Stimulated activated naive CD8-positive, alpha-beta T cell treated with anti-CD3 and anti-CD28 coated beads, Interleukin-15, Interleukin-2, amounts not matched to agents 100 ng/mL and 50 ng/mL, for 24 hours (primary cell): ENCODE data around the gene NUFIP1.
"Not testable (repeated sequence)": the region's sequence is repeated elsewhere in the genome, so short reads cannot be mapped to it uniquely, and the experiment has no call there.

Experiments
- H3K27ac Mint-ChIP-seq: one replicate; pipeline ENCODE4 v1.8.0; 2021; ENCODE audit warnings: mild to moderate bottlenecking, mixed read lengths
- H3K27me3 Mint-ChIP-seq: one replicate; pipeline ENCODE4 v1.8.0; 2021; ENCODE audit warnings: mixed read lengths
- H3K36me3 Mint-ChIP-seq: one replicate; pipeline ENCODE4 v1.8.0; 2021; ENCODE audit warnings: low read depth, mixed read lengths
- H3K4me1 Mint-ChIP-seq: one replicate; pipeline ENCODE4 v1.8.0; 2021; ENCODE audit warnings: low read depth, mixed read lengths
- H3K4me3 Mint-ChIP-seq: one replicate; pipeline ENCODE4 v1.8.0; 2021; ENCODE audit warnings: mild to moderate bottlenecking, mixed read lengths
- H3K9me3 Mint-ChIP-seq: one replicate; pipeline ENCODE4 v1.8.0; 2021; ENCODE audit warnings: mixed read lengths

NUFIP1 gene

DNA sequence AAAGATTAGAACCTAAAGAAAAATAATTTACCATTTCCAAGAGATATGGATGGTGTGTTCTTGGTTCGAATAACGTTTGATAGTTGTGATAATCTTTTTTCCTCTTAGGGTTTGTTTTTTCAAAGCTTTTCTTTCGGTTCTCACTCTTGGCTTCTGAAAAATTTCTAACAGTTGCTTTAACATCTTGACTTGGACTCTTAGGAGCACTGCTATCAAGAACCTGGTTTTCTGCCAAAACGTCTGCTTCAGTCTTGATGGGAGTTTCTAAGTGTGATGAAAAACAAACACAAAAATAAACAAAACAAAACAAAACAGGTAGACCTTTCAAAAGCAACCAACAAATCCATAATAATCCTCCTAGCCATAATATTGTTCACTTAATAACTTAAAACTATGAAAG, 45.9 kb downstream of the NUFIP1 start:
- H3K27me3 Mint-ChIP-seq, H3K9me3 Mint-ChIP-seq, H3K4me3 Mint-ChIP-seq, H3K27ac Mint-ChIP-seq, H3K4me1 Mint-ChIP-seq: not testable (repeated sequence)
- H3K36me3 Mint-ChIP-seq: peaks cover 28% of the 10 kb centered on the region

- Mint-ChIP-seq H3K4me3 (no peak overlapping the region), H3K36me3 (peaks cover 16% of the 10 kb centered on the region), H3K9me3 (no peaks in the 10 kb centered on the region), H3K27ac (no peak overlapping the region), H3K4me1 (peaks cover 12% of the 10 kb centered on the region), H3K27me3 (no peaks in the 10 kb centered on the region)
These were observed 50.4 kb downstream of the NUFIP1 start for GRCh38 chr13:44938854-44939253.

DNA sequence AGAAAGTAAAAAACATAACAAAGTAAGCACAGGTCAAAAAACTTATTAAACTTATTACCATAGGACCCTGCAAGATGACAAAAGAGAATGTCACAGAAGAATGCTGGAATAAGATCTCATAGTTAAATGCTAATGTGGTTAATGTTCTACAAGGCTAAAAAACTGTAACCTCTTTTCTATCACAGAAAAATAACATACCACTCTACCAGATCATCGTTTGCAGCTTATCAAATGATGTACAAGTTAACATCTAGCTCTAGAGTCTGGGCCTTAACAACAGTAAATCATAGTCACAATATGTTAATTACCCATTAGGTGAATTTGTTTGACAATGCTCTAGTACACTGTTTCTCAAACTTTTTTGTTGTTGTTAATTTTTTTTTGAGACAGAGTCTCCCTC, 53.0 kb downstream of the NUFIP1 start:
- no peaks in the 10 kb centered on the region for H3K9me3 Mint-ChIP-seq
- H3K4me1 Mint-ChIP-seq: peaks cover 13% of the 10 kb centered on the region
- no peaks in the 10 kb centered on the region for H3K27me3 Mint-ChIP-seq
- H3K4me3 Mint-ChIP-seq: no peak overlapping the region
- no peak overlapping the region for H3K27ac Mint-ChIP-seq
- peaks cover 8% of the 10 kb centered on the region for H3K36me3 Mint-ChIP-seq

DNA sequence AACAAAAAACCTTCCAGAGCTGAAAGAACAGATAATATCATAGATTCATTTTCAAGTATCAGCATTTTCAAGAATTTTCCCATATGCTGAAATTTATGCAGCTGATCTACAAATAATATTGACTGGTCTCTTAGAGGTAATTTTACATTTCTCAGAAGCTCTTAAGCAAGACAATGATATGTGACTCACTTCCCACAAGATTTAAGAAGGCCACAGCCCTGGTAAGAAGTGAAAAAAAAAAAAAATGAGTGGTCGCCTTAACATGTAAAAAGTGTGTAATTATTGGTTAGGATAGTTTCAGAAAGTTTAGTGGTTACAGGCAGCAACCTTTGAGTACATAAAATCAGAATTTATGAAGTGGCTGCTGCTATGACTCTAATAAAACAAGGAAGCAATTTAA, 54.5 kb downstream of the NUFIP1 start:
- H3K4me1 Mint-ChIP-seq: peaks cover 13% of the 10 kb centered on the region
- H3K27ac Mint-ChIP-seq: peak overlapping the region; percentile 72
- no peaks in the 10 kb centered on the region for H3K27me3 Mint-ChIP-seq
- peak overlapping the region; percentile 49 for H3K4me3 Mint-ChIP-seq
- no peaks in the 10 kb centered on the region for H3K9me3 Mint-ChIP-seq
- H3K36me3 Mint-ChIP-seq: peaks cover under 1% of the 10 kb centered on the region

DNA sequence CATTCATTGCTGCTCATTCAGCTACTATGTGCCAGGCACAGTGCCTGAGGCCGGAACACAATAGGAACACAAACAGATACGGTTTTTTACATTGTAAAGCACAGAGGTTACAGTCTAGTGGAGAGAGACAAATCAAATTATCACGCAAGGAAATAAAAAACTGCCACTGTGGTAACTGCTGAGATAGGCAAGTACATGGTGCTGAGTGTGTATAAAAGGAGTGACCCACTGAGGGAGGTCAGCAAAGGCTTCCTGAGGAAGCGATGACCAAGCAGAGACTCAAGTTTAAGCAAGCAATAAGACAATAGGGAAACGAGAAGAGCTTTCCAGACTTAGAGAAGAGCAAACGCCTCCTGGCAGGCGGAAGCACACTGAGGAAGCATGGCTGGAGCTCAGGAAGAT, 56.4 kb downstream of the NUFIP1 start:
- H3K9me3 Mint-ChIP-seq: no peaks in the 10 kb centered on the region
- no peaks in the 10 kb centered on the region for H3K36me3 Mint-ChIP-seq
- H3K27me3 Mint-ChIP-seq: no peaks in the 10 kb centered on the region
- no peak overlapping the region for H3K4me3 Mint-ChIP-seq
- H3K27ac Mint-ChIP-seq: no peak overlapping the region
- peaks cover 13% of the 10 kb centered on the region for H3K4me1 Mint-ChIP-seq

GRCh38 chr13:44932171-44932849, 57.0 kb downstream of the NUFIP1 start:
- Mint-ChIP-seq H3K4me1 (peaks cover 13% of the 10 kb centered on the region), H3K4me3 (no peak overlapping the region), H3K9me3 (no peaks in the 10 kb centered on the region), H3K27ac (no peak overlapping the region), H3K36me3 (no peaks in the 10 kb centered on the region), H3K27me3 (no peaks in the 10 kb centered on the region)

DNA sequence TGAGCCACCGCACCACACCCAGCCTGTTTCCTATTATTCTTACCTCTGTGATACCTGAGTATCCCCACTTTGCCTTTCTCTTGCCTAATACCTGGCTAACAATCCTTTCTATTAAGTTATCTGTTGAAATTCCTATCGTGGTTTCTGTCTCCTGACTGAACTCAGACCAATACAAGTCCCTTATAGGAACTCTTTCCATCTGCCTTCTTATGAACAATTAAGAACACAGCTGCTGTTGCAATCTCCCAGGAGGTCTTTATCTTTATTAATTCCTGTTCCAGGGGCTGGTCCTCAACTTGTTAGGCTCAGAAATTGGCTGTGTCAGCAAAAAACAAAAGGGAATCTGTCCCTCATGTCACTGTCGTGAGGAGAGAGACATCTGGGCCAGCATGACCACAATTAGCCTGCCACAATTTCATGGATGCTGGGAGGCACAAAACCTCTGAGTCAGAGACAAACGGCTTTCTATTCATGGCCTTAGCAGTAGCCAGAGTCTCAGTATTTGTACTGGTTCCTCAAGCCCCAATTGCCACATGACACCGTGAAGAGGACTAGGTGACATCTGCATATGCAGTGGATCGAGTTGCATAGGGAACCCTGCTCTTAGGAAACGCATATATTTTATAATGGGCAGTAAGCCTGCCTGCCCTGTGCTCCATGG, 58.2 kb downstream of the NUFIP1 start:
- Mint-ChIP-seq H3K36me3 (no peaks in the 10 kb centered on the region), H3K27me3 (peaks cover 3% of the 10 kb centered on the region), H3K4me1 (peaks cover 13% of the 10 kb centered on the region), H3K27ac (no peak overlapping the region), H3K9me3 (no peaks in the 10 kb centered on the region), H3K4me3 (no peak overlapping the region)

- Mint-ChIP-seq H3K36me3 (no peaks in the 10 kb centered on the region), H3K4me1 (peaks cover 13% of the 10 kb centered on the region), H3K9me3 (no peaks in the 10 kb centered on the region), H3K4me3 (no peak overlapping the region), H3K27ac (no peak overlapping the region), H3K27me3 (peaks cover 9% of the 10 kb centered on the region)
These were observed 59.0 kb downstream of the NUFIP1 start for GRCh38 chr13:44930280-44930679.

- H3K4me3 Mint-ChIP-seq: no peak overlapping the region
- H3K9me3 Mint-ChIP-seq: no peaks in the 10 kb centered on the region
- peaks cover 7% of the 10 kb centered on the region for H3K4me1 Mint-ChIP-seq
- H3K36me3 Mint-ChIP-seq: no peaks in the 10 kb centered on the region
- H3K27ac Mint-ChIP-seq: no peak overlapping the region
- H3K27me3 Mint-ChIP-seq: peaks cover 13% of the 10 kb centered on the region
These were observed 59.6 kb downstream of the NUFIP1 start for GRCh38 chr13:44929692-44930091.

DNA sequence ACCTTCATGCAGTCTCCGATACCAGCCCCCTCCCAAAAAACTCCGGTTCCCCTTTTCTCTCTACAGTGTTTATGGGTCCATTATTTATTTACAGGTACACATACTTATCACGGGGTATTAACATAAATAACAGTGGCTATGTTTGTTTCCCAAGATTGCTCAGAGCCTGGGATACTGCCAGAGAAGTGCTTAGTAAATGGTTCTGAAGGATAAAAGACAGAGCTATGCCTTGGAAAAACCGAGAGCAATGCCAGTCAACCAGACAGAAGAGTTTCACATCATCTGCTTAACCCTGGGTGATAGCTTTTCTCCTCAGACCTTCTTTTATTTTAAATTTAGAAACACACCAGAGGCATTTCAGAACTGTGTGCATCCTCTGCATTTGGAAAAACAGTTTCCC, 61.3 kb downstream of the NUFIP1 start:
- Mint-ChIP-seq H3K4me3 (no peak overlapping the region), H3K9me3 (no peaks in the 10 kb centered on the region), H3K4me1 (no peaks in the 10 kb centered on the region), H3K27me3 (peaks cover 13% of the 10 kb centered on the region), H3K36me3 (no peaks in the 10 kb centered on the region), H3K27ac (no peak overlapping the region)

DNA sequence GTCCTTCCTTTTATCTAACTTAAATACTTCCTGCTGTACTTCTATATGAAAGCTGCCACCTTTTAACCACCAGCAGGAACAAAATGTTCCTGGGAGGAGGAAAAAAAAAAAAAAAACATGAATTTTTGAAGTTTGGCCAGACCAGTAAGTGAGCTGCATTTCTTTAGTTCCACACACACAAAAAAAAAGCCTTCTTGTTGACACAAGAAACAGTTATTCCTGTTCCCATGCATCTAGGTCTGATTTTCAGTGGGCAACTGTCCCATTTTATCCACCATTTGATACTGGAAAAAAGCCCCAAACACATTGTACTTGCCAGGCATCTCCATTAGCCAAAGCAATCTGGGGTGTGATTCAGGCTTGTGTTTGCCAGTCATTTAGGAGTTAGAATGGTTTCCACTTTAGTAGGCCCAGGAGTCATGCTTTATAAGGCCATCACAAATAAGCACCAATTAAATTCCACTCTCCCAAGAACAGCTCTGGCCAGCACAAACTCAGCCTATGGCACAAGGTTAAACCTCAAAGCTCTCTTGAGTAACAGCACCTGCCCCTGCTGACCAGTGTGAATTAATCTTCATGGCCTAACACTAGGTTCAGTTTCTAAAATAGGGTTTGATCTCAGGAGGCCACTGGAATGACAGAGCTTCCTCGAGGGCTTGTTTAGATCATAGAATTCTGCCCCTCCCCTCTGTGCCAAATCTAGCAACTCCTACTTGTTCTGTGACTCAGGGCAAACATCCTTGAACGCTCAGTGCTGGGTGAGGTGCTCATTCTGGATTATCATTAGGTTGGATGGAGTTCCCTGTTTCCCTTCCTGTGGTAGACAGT, 67.1 kb downstream of the NUFIP1 start:
- Mint-ChIP-seq H3K27ac (no peak overlapping the region), H3K36me3 (no peaks in the 10 kb centered on the region)

GRCh38 chr13:44921246-44921877, 67.9 kb downstream of the NUFIP1 start:
- Mint-ChIP-seq H3K27me3 (peaks cover 12% of the 10 kb centered on the region), H3K27ac (no peak overlapping the region), H3K4me1 (no peaks in the 10 kb centered on the region), H3K4me3 (no peak overlapping the region), H3K9me3 (no peaks in the 10 kb centered on the region), H3K36me3 (no peaks in the 10 kb centered on the region)

More for the DNA sequence above, 67.1 kb downstream of the NUFIP1 start:
- Mint-ChIP-seq H3K4me3 (no peak overlapping the region), H3K4me1 (no peaks in the 10 kb centered on the region), H3K9me3 (no peaks in the 10 kb centered on the region), H3K27me3 (peaks cover 13% of the 10 kb centered on the region)

GRCh38 chr13:44920013-44920412, 69.3 kb downstream of the NUFIP1 start:
- peaks cover 1% of the 10 kb centered on the region for H3K27me3 Mint-ChIP-seq
- H3K36me3 Mint-ChIP-seq: no peaks in the 10 kb centered on the region
- H3K27ac Mint-ChIP-seq: no peak overlapping the region
- no peak overlapping the region for H3K4me3 Mint-ChIP-seq
- peaks cover 4% of the 10 kb centered on the region for H3K4me1 Mint-ChIP-seq
- H3K9me3 Mint-ChIP-seq: no peaks in the 10 kb centered on the region

DNA sequence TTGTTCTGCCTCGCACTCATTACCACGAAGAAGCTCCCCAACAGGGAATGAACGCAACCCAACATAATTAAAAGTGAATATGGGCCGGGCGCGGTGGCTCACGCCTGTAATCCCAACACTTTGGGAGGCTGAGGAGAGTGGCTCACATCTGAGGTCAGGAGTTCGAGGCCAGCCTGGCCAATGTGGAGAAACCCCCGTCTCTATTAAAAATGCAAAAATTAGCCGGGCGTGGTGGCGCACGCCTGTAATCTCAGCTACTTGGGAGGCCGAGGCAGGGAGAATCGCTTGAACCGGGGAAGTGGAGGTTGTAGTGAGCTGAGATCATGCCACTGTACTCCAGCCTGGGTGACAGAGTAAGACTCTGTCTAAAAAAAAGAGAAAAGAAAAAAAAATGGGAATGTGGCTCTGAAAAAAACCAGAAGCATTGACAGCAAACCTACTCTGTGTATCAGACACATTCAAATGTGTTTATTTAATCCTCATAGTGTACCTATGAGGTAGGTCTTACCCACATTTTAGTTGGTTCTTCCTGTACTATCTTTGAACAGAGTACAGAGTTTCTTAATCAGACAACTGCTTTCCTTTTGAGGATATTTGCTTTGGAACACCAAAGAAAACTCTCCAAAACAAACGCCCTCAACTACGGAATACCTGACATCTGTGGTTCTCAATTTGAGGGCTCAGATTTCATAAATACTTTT, 70.0 kb downstream of the NUFIP1 start:
- no peaks in the 10 kb centered on the region for H3K36me3 Mint-ChIP-seq
- H3K27me3 Mint-ChIP-seq: no peaks in the 10 kb centered on the region
- no peak overlapping the region for H3K27ac Mint-ChIP-seq
- no peak overlapping the region for H3K4me3 Mint-ChIP-seq
- peaks cover 4% of the 10 kb centered on the region for H3K4me1 Mint-ChIP-seq
- no peaks in the 10 kb centered on the region for H3K9me3 Mint-ChIP-seq
